Heart left ventricle (tissue), 16 donors: Measurements from ENCODE around the gene ARAF. TPM values are rescaled to one million over a fixed set of nuclear protein-coding genes. Genes with fewer than 3 reads are reported as not detected.

Experiments used
- ATAC-seq, 4 donors: fragments of 200-7000 bp; cut with Tn5 transposase; one replicate each; pipeline ENCODE4 v1.9.1; 2020 to 2022; ENCODE audit warnings: moderate library complexity in 4 of 4, mild to moderate bottlenecking in 3 of 4, moderate number of reproducible peaks in 1 of 4
- DNase-seq, 5 donors: peaks; one replicate each; pipeline ENCODE4 v3.0.0-alpha.2; 2020
- H3K27ac ChIP-seq, 12 donors: fragments of 200-600 bp; sonication (generic) in 4 of 12; one replicate each; pipeline versions ENCODE4 v1.5.0 to v1.8.0; 2016 to 2022; ENCODE audit warnings: mild to moderate bottlenecking in 2 of 12
- H3K27me3 ChIP-seq, 9 donors: fragments of 200-600 bp; sonication (generic) in 2 of 9; one replicate each; pipeline versions ENCODE4 v1.5.1 to v1.8.0; 2016 to 2022; ENCODE audit warnings: mild to moderate bottlenecking in 3 of 9
- H3K36me3 ChIP-seq, 9 donors: fragments of 200-600 bp; sonication (generic) in 2 of 9; one replicate each; pipeline versions ENCODE4 v1.5.0 to v1.8.0; 2018 to 2022; ENCODE audit warnings: mild to moderate bottlenecking in 2 of 9
- H3K4me1 ChIP-seq, 12 donors: fragments of 200-600 bp; sonication (generic) in 4 of 12; one replicate each; pipeline versions ENCODE4 v1.5.0 to v1.8.0; 2016 to 2022; ENCODE audit warnings: mild to moderate bottlenecking in 3 of 12
- H3K4me3 ChIP-seq, 12 donors: fragments of 200-600 bp; sonication (generic) in 4 of 12; one replicate each; pipeline versions ENCODE4 v1.5.0 to v1.8.0; 2017 to 2022; ENCODE audit warnings: mild to moderate bottlenecking in 9 of 12, moderate library complexity in 4 of 12
- H3K9me3 ChIP-seq, 12 donors: fragments of 200-600 bp; sonication (generic) in 4 of 12; one replicate each; pipeline versions ENCODE4 v1.5.0 to v1.8.0; 2016 to 2022; ENCODE audit warnings: mild to moderate bottlenecking in 1 of 12
- CTCF ChIP-seq, 12 donors: fragments of 200-600 bp; sonication (generic) in 4 of 12; IDR thresholded peaks; one replicate each; pipeline versions ENCODE4 v1.5.0 to v1.8.0; 2018 to 2022; ENCODE audit warnings: antibody characterized with exemption in 12 of 12, mild to moderate bottlenecking in 5 of 12
- POLR2A ChIP-seq, 2 donors: fragments of 450-650 bp; IDR thresholded peaks; one replicate each; pipeline ENCODE4 v1.6.1; 2017; ENCODE audit warnings: antibody characterized with exemption in 2 of 2, mild to moderate bottlenecking in 2 of 2, moderate library complexity in 2 of 2
- WGBS, 4 donors: extraction: QIAGEN DNeasy Blood & Tissue Kit in 2 of 4; methylation state at CpG; one replicate each; pipeline versions ENCODE4 v1.1.5 to v1.1.7; 2013 to 2018; 5-methylcytosine and 5-hydroxymethylcytosine counted together
- intact Hi-C, 10 donors: fragments of 100-400 bp; cut with DNase I; formaldehyde crosslinking; loops; one replicate each; pipeline versions ENCODE4 v1.11.1 to v1.14.2; 2022
- polyA plus RNA-seq, 2 donors: library from polyadenylated mRNA; stranded (reverse); fragments of 200-250 nt; gene quantifications; one replicate each; pipeline ENCODE4 v1.2.3, GENCODE V29; 2013
- total RNA-seq, 9 donors: library from RNA; depleted of rRNA in 2 of 9; stranded (reverse); fragments of >200 nt in 2 of 9; fragmentation: NEBNext Ultra II Directional in 3 of 9; extraction: Animal tissue kit (Norgen Biotek cat#: 25700) in 3 of 9; gene quantifications; one replicate each; pipeline versions ENCODE4 v1.1.0 to v1.2.4, GENCODE V29; 2016 to 2023
- donor health status: ischemic (EF 13 %, LVEDD 7.1; RV severe dilation, severe dysfunction).
- donor health status: healthy with polysubstance abuse.
- donor health status: DM: no; HTN: yes; CAD: no.
- donor health status: DM: no; HTN: no; CAD: no.
- donor health status: ischemic (EF 25% LVEDD 6.9; RV normal size, moderate dysfunction).
- donor health status: ischemic (EF 25% LVEDD 5.7; RV mildly dilated, moderate dysfunction).
- donor health status: healthy.
- donor health status: DM: yes; HTN: yes; CAD: no.
- donor health status: ischemic (EF 35%, LVEDD 5.7; RV mildly dilated, moderate dysfunction).
- donor health status: nonischemic (EF 11% LVEDD 7.7; RV severe dilation, severe dysfunction).
- donor health status: DM: yes; HTN: yes; CAD: no.
- donor health status: PGD.
- donor health status: ischemic (EF 29% LVEDD 5.4; RV normal size, mild dysfunction).
- donor health status: nonischemic (EF 23%, LVEDD 6.1; RV moderate dilation, normal function).

ARAF gene
- total and polyA plus RNA-seq, 11 donors, result 36.3 to 97.6 (median 80.8) TPM

- TF ChIP-seq POLR2A (IDR thresholded peaks at IDR 0.05) (peak in 1 of 2 donors; percentile 38), CTCF (IDR thresholded peaks at IDR 0.05) (peak; percentile 24 to 72 (median 58))
- Histone ChIP-seq H3K36me3 (no peaks in the 10 kb centered on the region), H3K27ac (peak overlapping the region; percentile 32 to 87 (median 74)), H3K9me3 (peaks cover 0 to 6% (median 0%) of the 10 kb centered on the region in 12 donors), H3K27me3 (no peaks in the 10 kb centered on the region), H3K4me3 (no peak overlapping the region), H3K4me1 (peaks cover 0 to 20% (median 0%) of the 10 kb centered on the region in 12 donors)
- intact Hi-C loops, result loop anchor here in 3 of 10 donors (2.0 to 5.0 kb wide), 3 partner anchors 16 to 106 kb away; no protein-coding TSS in a partner anchor
- DNase-seq (peak; percentile 63 to 86 (median 82)), ATAC-seq (peak; percentile 98 to 99 (median 98))
- WGBS, 4 donors, result 18 to 38% (median 29%) methylated on average over 15 of the region's 15 CpGs
These were observed 20.1 kb upstream of the ARAF start for GRCh38 chrX:47540754-47541538.

DNA sequence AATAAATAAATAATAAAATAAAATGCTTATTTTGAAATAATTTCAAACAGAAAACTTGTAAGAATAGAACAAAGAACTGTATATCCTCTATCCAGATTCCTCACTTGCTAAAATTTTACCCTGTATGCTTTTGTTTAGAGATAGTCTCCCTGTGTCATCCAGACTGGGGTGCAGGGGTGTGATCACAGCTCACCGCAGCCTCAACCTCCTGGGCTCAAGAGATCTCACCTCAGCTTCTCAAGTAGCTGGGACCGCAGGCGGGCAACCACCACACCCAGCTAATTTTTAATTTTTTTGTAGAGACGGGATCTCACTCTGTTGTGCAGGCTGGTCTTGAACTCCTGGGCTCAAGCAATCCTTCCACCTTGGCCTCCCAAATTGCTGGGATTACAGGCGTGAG, 17.5 kb upstream of the ARAF start:
- Histone ChIP-seq H3K9me3 (no peaks in the 10 kb centered on the region), H3K4me3 (no peak overlapping the region), H3K36me3 (no peaks in the 10 kb centered on the region), H3K27ac (no peak overlapping the region), H3K4me1 (peaks cover 0 to 20% (median 0%) of the 10 kb centered on the region in 12 donors), H3K27me3 (peaks cover 0 to 4% (median 0%) of the 10 kb centered on the region in 9 donors)
- TF ChIP-seq CTCF (IDR thresholded peaks at IDR 0.05) (no peak), POLR2A (IDR thresholded peaks at IDR 0.05) (no peak)
- 92 to 97% (median 95%) methylated on average over 5 of the region's 5 CpGs for WGBS, 4 donors
- DNase-seq (no peak), ATAC-seq (no peak)
- intact Hi-C loops, result loop anchor here in 2 of 10 donors (5.0 kb wide), 2 partner anchors 99 to 104 kb away; no protein-coding TSS in a partner anchor

DNA sequence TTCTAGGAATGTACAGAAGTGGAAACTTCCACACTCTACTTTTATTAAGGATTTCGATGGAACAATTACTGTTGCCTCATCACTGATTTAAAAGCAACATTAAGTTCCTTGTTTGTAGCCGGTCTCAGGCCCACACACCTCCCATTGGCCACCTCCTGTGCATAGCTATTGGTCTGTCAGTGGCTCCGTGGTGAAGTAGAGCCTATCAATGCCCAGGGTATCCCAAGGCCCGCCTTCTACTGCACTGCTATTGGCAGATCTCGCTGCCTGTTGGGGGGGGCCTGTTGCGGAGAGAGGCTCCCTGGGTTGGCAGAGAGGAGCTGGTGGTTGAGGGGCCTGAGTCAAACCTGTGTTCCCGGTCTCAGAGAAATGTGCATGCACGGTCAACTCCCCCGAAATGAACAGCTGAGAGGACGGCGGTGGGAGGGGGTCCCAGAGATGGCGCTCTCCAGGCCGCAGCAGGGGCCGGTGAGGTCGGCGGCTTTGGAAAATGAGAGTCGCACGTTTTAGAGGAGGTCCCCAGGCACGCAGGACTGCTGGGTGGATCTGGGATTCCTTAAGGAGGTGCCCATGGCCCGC, 4.9 kb upstream of the ARAF start:
- Histone ChIP-seq H3K4me3 (peak overlapping the region; percentile 8 to 82 (median 57)), H3K4me1 (peaks cover 0 to 13% (median 0%) of the 10 kb centered on the region in 12 donors), H3K27me3 (no peaks in the 10 kb centered on the region), H3K36me3 (no peaks in the 10 kb centered on the region), H3K9me3 (no peaks in the 10 kb centered on the region), H3K27ac (peak overlapping the region; percentile 55 to 93 (median 86))
- peak; percentile 90 to 94 (median 92) for DNase-seq
- intact Hi-C loops, result loop anchor here in 1 of 10 donors (2.0 kb wide), 1 partner anchor 15 kb away; no protein-coding TSS in a partner anchor
- 1 to 38% (median 14%) methylated on average over 20 of the region's 20 CpGs for WGBS, 4 donors
- peak; percentile 95 to 98 (median 96) for ATAC-seq
- TF ChIP-seq CTCF (IDR thresholded peaks at IDR 0.05) (no peak), POLR2A (IDR thresholded peaks at IDR 0.05) (peak; percentile 55 to 81)

GRCh38 chrX:47558436-47558835, 2.6 kb upstream of the ARAF start:
- Histone ChIP-seq H3K27me3 (no peaks in the 10 kb centered on the region), H3K4me1 (peaks cover 0 to 29% (median 7%) of the 10 kb centered on the region in 12 donors), H3K36me3 (peaks cover 0 to 8% (median 4%) of the 10 kb centered on the region in 9 donors), H3K4me3 (no peak overlapping the region), H3K27ac (no peak overlapping the region), H3K9me3 (no peaks in the 10 kb centered on the region)
- intact Hi-C loops, result no loop called here
- ATAC-seq (no peak), DNase-seq (no peak)
- TF ChIP-seq CTCF (IDR thresholded peaks at IDR 0.05), result no peak
- TF ChIP-seq POLR2A (IDR thresholded peaks at IDR 0.05), result no peak
- 84 to 99% (median 93%) methylated on average over 3 of the region's 3 CpGs for WGBS, 4 donors
